Neural cell (in vitro differentiated cells): ENCODE measurements around the gene MARCHF6.

Experiments
- CTCF ChIP-seq: fragments of 450-650 bp; IDR thresholded peaks from 2 replicates; pipeline ENCODE4 v1.5.1; 2014; ENCODE audit warnings: antibody characterized with exemption, mild to moderate bottlenecking, moderate library complexity; ENCODE audit not compliant: poor library complexity, severe bottlenecking
- EP300 ChIP-seq: fragments of 450-650 bp; conservative IDR thresholded peaks from 2 replicates; pipeline ENCODE4 v1.6.1; 2014; ENCODE audit warnings: antibody characterized with exemption, mild to moderate bottlenecking, moderate library complexity; ENCODE audit not compliant: poor library complexity, severe bottlenecking
- EZH2 ChIP-seq: fragments of 200-600, 300-800 bp; shearing (Covaris generic), sonication (generic); IDR thresholded peaks from 2 replicates; pipeline ENCODE4 v1.6.1; 2014; ENCODE audit warnings: antibody characterized with exemption, low read length, borderline replicate concordance, mild to moderate bottlenecking; ENCODE audit not compliant: insufficient read depth, poor library complexity, severe bottlenecking
- POLR2AphosphoS5 ChIP-seq: IDR thresholded peaks from 2 replicates; pipeline ENCODE4 v1.6.1; 2012
- RAD21 ChIP-seq: fragments of 450-650 bp; conservative IDR thresholded peaks from 2 replicates; pipeline ENCODE4 v1.6.1; 2014; ENCODE audit warnings: antibody characterized with exemption, mild to moderate bottlenecking, moderate library complexity
- REST ChIP-seq: IDR thresholded peaks from 2 replicates; pipeline ENCODE4 v1.6.1; 2012; ENCODE audit warnings: borderline replicate concordance
- SMC3 ChIP-seq: fragments of 450-650 bp; conservative IDR thresholded peaks from 2 replicates; pipeline ENCODE4 v1.6.1; 2014; ENCODE audit warnings: antibody characterized with exemption, mild to moderate bottlenecking, moderate library complexity; ENCODE audit not compliant: poor library complexity
- TAF1 ChIP-seq: IDR thresholded peaks from 2 replicates; pipeline ENCODE4 v1.6.1; 2012; ENCODE audit warnings: low read depth

GRCh38 chr5:10384483-10384882 lies 31.0 kb downstream of the MARCHF6 start:
- no peak for TF ChIP-seq EP300
- TF ChIP-seq CTCF: no peak
- TF ChIP-seq EZH2: no peak
- no peak for TF ChIP-seq POLR2AphosphoS5
- no peak for TF ChIP-seq SMC3
- no peak for TF ChIP-seq RAD21
- no peak for TF ChIP-seq REST
- no peak for TF ChIP-seq TAF1
